GM13977 (cell line): ENCODE results near the gene NABP1.
"Not testable (repeated sequence)": the region's sequence is repeated elsewhere in the genome, so short reads cannot be mapped to it uniquely, and the experiment has no call there.

Source experiments
- DNase-seq: peaks from one replicate; pipeline ENCODE4 v3.0.0; 2012; ENCODE audit warnings: low spot score
- in situ Hi-C: fragments of 300-500 bp; cut with MboI; formaldehyde crosslinking; loops from one replicate; pipeline ENCODE4 v1.12.0; 2022; ENCODE audit warnings: low sequenced_read_pairs, low pct_unique_long_range_greater_than_20kb, mixed read lengths, inconsistent platforms; ENCODE audit not compliant: unreplicated experiment
- TF ChIP-seq, protein P1 (sequence below): IDR thresholded peaks from 2 replicates; pipeline ENCODE4 v1.5.1; 2012; ENCODE audit warnings: mild to moderate bottlenecking, control low read depth; ENCODE audit not compliant: insufficient read depth; ENCODE audit errors: extremely low read depth, missing control alignments

The NABP1 gene

GRCh38 chr2:191641609-191642008, 36.3 kb upstream of the NABP1 start:
- TF ChIP-seq, protein P1, sequence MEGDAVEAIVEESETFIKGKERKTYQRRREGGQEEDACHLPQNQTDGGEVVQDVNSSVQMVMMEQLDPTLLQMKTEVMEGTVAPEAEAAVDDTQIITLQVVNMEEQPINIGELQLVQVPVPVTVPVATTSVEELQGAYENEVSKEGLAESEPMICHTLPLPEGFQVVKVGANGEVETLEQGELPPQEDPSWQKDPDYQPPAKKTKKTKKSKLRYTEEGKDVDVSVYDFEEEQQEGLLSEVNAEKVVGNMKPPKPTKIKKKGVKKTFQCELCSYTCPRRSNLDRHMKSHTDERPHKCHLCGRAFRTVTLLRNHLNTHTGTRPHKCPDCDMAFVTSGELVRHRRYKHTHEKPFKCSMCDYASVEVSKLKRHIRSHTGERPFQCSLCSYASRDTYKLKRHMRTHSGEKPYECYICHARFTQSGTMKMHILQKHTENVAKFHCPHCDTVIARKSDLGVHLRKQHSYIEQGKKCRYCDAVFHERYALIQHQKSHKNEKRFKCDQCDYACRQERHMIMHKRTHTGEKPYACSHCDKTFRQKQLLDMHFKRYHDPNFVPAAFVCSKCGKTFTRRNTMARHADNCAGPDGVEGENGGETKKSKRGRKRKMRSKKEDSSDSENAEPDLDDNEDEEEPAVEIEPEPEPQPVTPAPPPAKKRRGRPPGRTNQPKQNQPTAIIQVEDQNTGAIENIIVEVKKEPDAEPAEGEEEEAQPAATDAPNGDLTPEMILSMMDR = no peak
- DNase-seq = no peak
- in situ Hi-C loops = no loop called here

DNA sequence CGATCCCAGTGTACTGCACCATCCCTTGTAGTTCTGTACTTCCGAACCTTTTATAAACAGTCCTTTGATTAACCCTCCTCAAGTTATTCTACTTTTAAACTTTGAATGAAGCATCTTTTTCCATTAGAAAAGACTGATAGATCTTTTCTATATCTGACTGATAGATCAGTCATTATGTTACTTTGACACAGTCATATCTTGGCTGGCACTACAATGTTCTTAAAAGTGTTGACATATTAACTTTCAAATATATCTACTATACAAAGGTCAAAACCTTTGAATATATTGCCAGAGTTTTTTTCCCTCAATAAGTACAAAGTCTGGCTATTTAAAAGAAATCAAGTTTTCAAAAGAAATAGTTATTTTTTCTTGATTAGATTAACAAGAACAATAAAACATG, 35.4 kb upstream of the NABP1 start:
- in situ Hi-C loops = no loop called here
- TF ChIP-seq, protein P1 = no peak
- no peak for DNase-seq

DNA sequence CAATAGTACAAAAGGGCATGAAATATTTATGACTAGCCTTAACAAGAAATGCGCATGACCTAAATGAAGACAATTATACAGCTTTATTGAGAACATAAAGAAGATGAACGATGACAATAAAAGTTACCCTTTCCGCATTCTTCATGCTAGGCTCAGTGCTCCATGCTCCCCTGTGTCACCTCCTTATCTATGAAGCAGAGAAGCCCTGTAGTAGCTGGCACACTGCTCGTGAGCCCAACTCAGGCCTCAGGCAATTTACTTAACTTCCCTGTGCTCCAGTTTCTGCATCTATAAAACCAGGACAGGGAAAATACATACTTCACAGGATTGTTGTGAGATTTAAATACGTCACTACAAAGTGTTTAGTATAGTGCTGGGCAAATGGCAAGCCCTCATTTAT, 34.5 kb upstream of the NABP1 start:
- in situ Hi-C loops = no loop called here
- DNase-seq = no peak
- TF ChIP-seq, protein P1 = no peak

- in situ Hi-C loops = not testable (repeated sequence)
Observed at GRCh38 chr2:191644613-191645012, 33.3 kb upstream of the NABP1 start.

GRCh38 chr2:191645032-191645431, 32.9 kb upstream of the NABP1 start:
- in situ Hi-C loops = no loop called here
- TF ChIP-seq, protein P1 = no peak
- no peak for DNase-seq

More at GRCh38 chr2:191644613-191645012, 33.3 kb upstream of the NABP1 start:
- DNase-seq = not testable (repeated sequence)

DNA sequence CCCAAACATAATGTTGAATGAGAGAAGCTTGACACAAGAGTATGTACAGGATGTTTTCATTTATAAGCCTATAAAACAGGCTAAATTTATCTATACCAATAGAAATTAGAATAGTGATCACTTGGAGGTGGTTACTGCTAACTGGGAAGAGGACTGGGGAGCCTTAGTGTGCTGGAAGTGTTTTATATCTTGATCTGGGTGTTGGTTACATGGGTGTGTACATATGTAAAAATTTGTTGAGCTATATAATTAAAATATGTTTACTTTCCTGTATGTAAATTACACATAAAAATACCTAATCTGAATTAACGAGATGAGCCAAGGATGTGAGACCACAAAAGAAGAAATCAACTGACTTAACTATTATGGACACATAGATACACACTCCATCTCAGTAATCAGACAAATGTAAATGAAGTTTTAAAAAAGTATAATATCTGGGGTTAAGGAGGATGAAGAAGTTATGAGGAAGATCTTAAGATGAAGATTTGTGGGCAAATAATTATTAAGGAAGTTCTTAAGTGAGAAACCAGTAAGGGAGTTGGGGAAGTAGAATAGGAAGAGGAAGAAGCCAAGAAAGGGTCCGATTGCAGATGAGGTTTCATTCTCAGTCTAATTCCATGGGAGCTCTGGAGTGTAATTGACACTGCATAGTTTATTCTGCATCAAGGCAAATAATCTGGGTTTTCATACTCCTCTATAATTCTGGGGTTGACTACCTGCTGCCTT, 32.3 kb upstream of the NABP1 start:
- no peak for DNase-seq
- in situ Hi-C loops = no loop called here
- TF ChIP-seq, protein P1 = no peak

- in situ Hi-C loops = no loop called here
- TF ChIP-seq, protein P1 = no peak
- DNase-seq = no peak
Observed at GRCh38 chr2:191646163-191646902, 31.6 kb upstream of the NABP1 start.
